ENCODE measurements around the gene UGT1A6. TPM values are rescaled to one million over a fixed set of nuclear protein-coding genes. Genes with fewer than 3 reads are reported as not detected.
"Not testable (repeated sequence)": the region's sequence is repeated elsewhere in the genome, so short reads cannot be mapped to it uniquely, and the experiment has no call there.

The UGT1A6 gene
- total RNA-seq, 4 donors from 2014 or later = 0.31 TPM; not detected in 3

- H3K4me1 ChIP-seq = no peaks in the 10 kb centered on the region
- DNase-seq (no peak), ATAC-seq (no peak)
- H3K9me3 ChIP-seq = no peaks in the 10 kb centered on the region
- no peak overlapping the region for H3K4me3 ChIP-seq
- TF ChIP-seq POLR2A (IDR thresholded peaks at IDR 0.05) (no peak), CTCF (IDR thresholded peaks at IDR 0.05 in 4 of 5, conservative IDR thresholded peaks at IDR 0.05 in 1 of 5) (no peak)
- no peaks in the 10 kb centered on the region for H3K27me3 ChIP-seq
- intact Hi-C loops (cut with DNase I; ENCODE audit: low total_unique reads) (no loop called here), in situ Hi-C loops (cut with MboI; ENCODE audit: low sequenced_read_pairs in 4 of 4) (no loop called here)
- no peaks in the 10 kb centered on the region for H3K36me3 ChIP-seq
- H3K27ac ChIP-seq = no peak overlapping the region
Observed at GRCh38 chr2:233700028-233700635, 7.4 kb downstream of the UGT1A6 start.

GRCh38 chr2:233700842-233701241 is 8.2 kb downstream of the UGT1A6 start:
- H3K36me3 ChIP-seq; DNase-seq; H3K27me3 ChIP-seq; intact Hi-C loops (cut with DNase I; ENCODE audit: low total_unique reads); H3K27ac ChIP-seq; in situ Hi-C loops (cut with MboI; ENCODE audit: low sequenced_read_pairs in 4 of 4); H3K4me3 ChIP-seq; ATAC-seq; H3K9me3 ChIP-seq; H3K4me1 ChIP-seq: not testable (repeated sequence)

GRCh38 chr2:233702238-233702637 is 9.5 kb downstream of the UGT1A6 start:
- no peak for TF ChIP-seq CTCF (IDR thresholded peaks at IDR 0.05 in 4 of 5, conservative IDR thresholded peaks at IDR 0.05 in 1 of 5)
- no peak for TF ChIP-seq POLR2A (IDR thresholded peaks at IDR 0.05)
- Histone ChIP-seq H3K27ac (no peak overlapping the region), H3K27me3 (no peaks in the 10 kb centered on the region), H3K36me3 (no peaks in the 10 kb centered on the region), H3K9me3 (no peaks in the 10 kb centered on the region), H3K4me3 (no peak overlapping the region), H3K4me1 (no peaks in the 10 kb centered on the region)
- no peak for ATAC-seq
- intact Hi-C loops (cut with DNase I; ENCODE audit: low total_unique reads) = no loop called here
- in situ Hi-C loops (cut with MboI; ENCODE audit: low sequenced_read_pairs in 4 of 4) = no loop called here
- no peak for DNase-seq

GRCh38 chr2:233705911-233706506 is 13.3 kb downstream of the UGT1A6 start:
- H3K9me3 ChIP-seq = no peaks in the 10 kb centered on the region
- H3K36me3 ChIP-seq = no peaks in the 10 kb centered on the region
- H3K27me3 ChIP-seq = no peaks in the 10 kb centered on the region
- H3K4me1 ChIP-seq = no peaks in the 10 kb centered on the region
- in situ Hi-C loops (cut with MboI; ENCODE audit: low sequenced_read_pairs in 4 of 4) = no loop called here
- H3K4me3 ChIP-seq = no peak overlapping the region
- intact Hi-C loops (cut with DNase I; ENCODE audit: low total_unique reads) = no loop called here
- H3K27ac ChIP-seq = no peak overlapping the region
- TF ChIP-seq CTCF (IDR thresholded peaks at IDR 0.05 in 4 of 5, conservative IDR thresholded peaks at IDR 0.05 in 1 of 5) (no peak), POLR2A (IDR thresholded peaks at IDR 0.05) (no peak)
- ATAC-seq (no peak), DNase-seq (peak in 1 of 2 donors; percentile 16)

- no peak for TF ChIP-seq POLR2A (IDR thresholded peaks at IDR 0.05)
- TF ChIP-seq CTCF (IDR thresholded peaks at IDR 0.05 in 4 of 5, conservative IDR thresholded peaks at IDR 0.05 in 1 of 5) = no peak
- no peaks in the 10 kb centered on the region for H3K9me3 ChIP-seq
- no peaks in the 10 kb centered on the region for H3K4me1 ChIP-seq
- ATAC-seq (no peak), DNase-seq (no peak)
- intact Hi-C loops (cut with DNase I; ENCODE audit: low total_unique reads) (no loop called here), in situ Hi-C loops (cut with MboI; ENCODE audit: low sequenced_read_pairs in 4 of 4) (no loop called here)
- no peak overlapping the region for H3K4me3 ChIP-seq
- no peaks in the 10 kb centered on the region for H3K27me3 ChIP-seq
- no peak overlapping the region for H3K27ac ChIP-seq
- no peaks in the 10 kb centered on the region for H3K36me3 ChIP-seq
Observed at GRCh38 chr2:233706720-233707119, 14.0 kb downstream of the UGT1A6 start.
